ENCODE measurements around the gene ITPA.

GRCh38 chr20:3175270-3175669 lies 34.0 kb upstream of the ITPA start:
- TF ChIP-seq, protein P1, sequence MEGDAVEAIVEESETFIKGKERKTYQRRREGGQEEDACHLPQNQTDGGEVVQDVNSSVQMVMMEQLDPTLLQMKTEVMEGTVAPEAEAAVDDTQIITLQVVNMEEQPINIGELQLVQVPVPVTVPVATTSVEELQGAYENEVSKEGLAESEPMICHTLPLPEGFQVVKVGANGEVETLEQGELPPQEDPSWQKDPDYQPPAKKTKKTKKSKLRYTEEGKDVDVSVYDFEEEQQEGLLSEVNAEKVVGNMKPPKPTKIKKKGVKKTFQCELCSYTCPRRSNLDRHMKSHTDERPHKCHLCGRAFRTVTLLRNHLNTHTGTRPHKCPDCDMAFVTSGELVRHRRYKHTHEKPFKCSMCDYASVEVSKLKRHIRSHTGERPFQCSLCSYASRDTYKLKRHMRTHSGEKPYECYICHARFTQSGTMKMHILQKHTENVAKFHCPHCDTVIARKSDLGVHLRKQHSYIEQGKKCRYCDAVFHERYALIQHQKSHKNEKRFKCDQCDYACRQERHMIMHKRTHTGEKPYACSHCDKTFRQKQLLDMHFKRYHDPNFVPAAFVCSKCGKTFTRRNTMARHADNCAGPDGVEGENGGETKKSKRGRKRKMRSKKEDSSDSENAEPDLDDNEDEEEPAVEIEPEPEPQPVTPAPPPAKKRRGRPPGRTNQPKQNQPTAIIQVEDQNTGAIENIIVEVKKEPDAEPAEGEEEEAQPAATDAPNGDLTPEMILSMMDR (IDR thresholded peaks at IDR 0.05): no peak
- no peak for TF ChIP-seq POLR2A (IDR thresholded peaks at IDR 0.05)

Measured in body of pancreas (tissue), 4 donors.